Measurements from ENCODE around the gene SLIT1.

- TF ChIP-seq CTCF (conservative IDR thresholded peaks at IDR 0.05; ENCODE audit: low read length) = no peak
- TF ChIP-seq EZH2phosphoT487 (IDR thresholded peaks at IDR 0.05; ENCODE audit: borderline replicate concordance, low read depth, low read length) = no peak
Measured at GRCh38 chr10:97078261-97078937, 107.4 kb downstream of the SLIT1 start.
